Epithelial cell of esophagus (primary cell): ENCODE data around the gene IFNGR2.
"Not testable (repeated sequence)": the region's sequence is repeated elsewhere in the genome, so short reads cannot be mapped to it uniquely, and the experiment has no call there.

Experiments used
- DNase-seq: peaks from one replicate; pipeline ENCODE4 v3.0.0; 2010; ENCODE audit warnings: low read depth
- H3K4me3 ChIP-seq: 2 replicates; pipeline ENCODE4 v1.5.1; 2011; ENCODE audit warnings: mild to moderate bottlenecking, low read length, control low read depth
- CTCF ChIP-seq: IDR thresholded peaks from 2 replicates; pipeline ENCODE4 v1.5.1; 2011; ENCODE audit warnings: low read depth, mild to moderate bottlenecking, low read length, control low read depth, inconsistent platforms; ENCODE audit not compliant: insufficient read depth; ENCODE audit errors: missing control alignments

Gene IFNGR2

GRCh38 chr21:33452362-33452761, 49.1 kb downstream of the IFNGR2 start:
- TF ChIP-seq CTCF: no peak
- H3K4me3 ChIP-seq: no peak overlapping the region
- no peak for DNase-seq

GRCh38 chr21:33455686-33456446, 52.7 kb downstream of the IFNGR2 start:
- no peak overlapping the region for H3K4me3 ChIP-seq
- no peak for DNase-seq
- no peak for TF ChIP-seq CTCF

- DNase-seq: no peak
- no peak for TF ChIP-seq CTCF
- H3K4me3 ChIP-seq: no peak overlapping the region
Observed at GRCh38 chr21:33458861-33459260, 55.6 kb downstream of the IFNGR2 start.

- H3K4me3 ChIP-seq: no peak overlapping the region
- no peak for DNase-seq
- TF ChIP-seq CTCF: no peak
Observed at GRCh38 chr21:33461538-33462250, 58.5 kb downstream of the IFNGR2 start.

- DNase-seq, H3K4me3 ChIP-seq: not testable (repeated sequence)
Observed at GRCh38 chr21:33469183-33469582, 66.0 kb downstream of the IFNGR2 start.

GRCh38 chr21:33470701-33471100, 67.5 kb downstream of the IFNGR2 start:
- H3K4me3 ChIP-seq: no peak overlapping the region
- no peak for DNase-seq
- no peak for TF ChIP-seq CTCF

- no peak for DNase-seq
- no peak for TF ChIP-seq CTCF
- no peak overlapping the region for H3K4me3 ChIP-seq
Observed at GRCh38 chr21:33473344-33473743, 70.1 kb downstream of the IFNGR2 start.
